HG03354 (cell line): Measurements from ENCODE around the gene CHD9.
"Not testable (repeated sequence)": the region's sequence is repeated elsewhere in the genome, so short reads cannot be mapped to it uniquely, and the experiment has no call there.

Experiments
- ATAC-seq: cut with Tn5 transposase; IDR thresholded peaks from one replicate; pipeline ENCODE4 v1.9.1; 2021; ENCODE audit warnings: mild to moderate bottlenecking; ENCODE audit not compliant: unreplicated experiment, poor library complexity, severe bottlenecking

Gene CHD9

GRCh38 chr16:53045341-53046220, 9.2 kb upstream of the CHD9 start:
- ATAC-seq = no peak

DNA sequence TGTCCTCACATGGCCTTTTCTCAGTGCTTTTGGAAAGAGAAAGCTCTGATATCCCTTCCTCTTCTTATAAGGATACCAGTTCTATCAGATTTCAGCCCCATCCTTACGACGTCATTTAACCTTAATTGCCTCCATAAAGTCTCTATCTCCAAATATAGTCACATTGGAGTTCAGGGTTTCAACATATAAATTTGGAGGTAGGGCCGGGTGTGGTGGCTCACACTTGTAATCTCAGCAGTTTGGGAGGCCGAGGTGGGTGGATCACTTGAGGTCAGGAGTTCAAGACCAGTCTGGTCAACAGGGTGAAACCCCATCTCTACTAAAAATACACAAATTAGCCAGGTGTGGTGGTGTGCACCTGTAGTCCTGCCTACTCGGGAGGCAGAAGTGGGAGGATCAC, 7.3 kb upstream of the CHD9 start:
- not testable (repeated sequence) for ATAC-seq

- no peak for ATAC-seq
These were observed 6.5 kb upstream of the CHD9 start for GRCh38 chr16:53048139-53048915.

DNA sequence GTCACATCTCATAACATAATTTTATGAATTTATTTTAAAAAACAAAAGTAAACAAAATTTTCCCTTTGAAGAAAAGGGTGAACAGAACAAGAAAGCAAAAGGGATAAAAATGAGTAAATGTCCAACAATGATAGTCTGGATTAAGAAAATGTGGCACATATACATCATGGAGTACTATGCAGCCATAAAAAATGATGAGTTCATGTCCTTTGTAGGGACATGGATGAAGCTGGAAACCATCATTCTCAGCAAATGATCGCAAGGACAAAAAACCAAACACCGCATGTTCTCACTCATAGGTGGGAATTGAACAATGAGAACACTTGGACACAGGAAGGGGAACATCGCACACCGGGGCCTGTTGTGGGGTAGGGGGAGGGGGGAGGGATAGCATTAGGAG, 3.5 kb upstream of the CHD9 start:
- not testable (repeated sequence) for ATAC-seq

GRCh38 chr16:53052519-53053501, 2.0 kb upstream of the CHD9 start, which contains the start of gene CHD9NB:
TSS of gene CHD9NB (minus strand) at chr16:53052897. CDS start at chr16:53044158, 8,739 bp downstream.
- peak; percentile 19 for ATAC-seq

DNA sequence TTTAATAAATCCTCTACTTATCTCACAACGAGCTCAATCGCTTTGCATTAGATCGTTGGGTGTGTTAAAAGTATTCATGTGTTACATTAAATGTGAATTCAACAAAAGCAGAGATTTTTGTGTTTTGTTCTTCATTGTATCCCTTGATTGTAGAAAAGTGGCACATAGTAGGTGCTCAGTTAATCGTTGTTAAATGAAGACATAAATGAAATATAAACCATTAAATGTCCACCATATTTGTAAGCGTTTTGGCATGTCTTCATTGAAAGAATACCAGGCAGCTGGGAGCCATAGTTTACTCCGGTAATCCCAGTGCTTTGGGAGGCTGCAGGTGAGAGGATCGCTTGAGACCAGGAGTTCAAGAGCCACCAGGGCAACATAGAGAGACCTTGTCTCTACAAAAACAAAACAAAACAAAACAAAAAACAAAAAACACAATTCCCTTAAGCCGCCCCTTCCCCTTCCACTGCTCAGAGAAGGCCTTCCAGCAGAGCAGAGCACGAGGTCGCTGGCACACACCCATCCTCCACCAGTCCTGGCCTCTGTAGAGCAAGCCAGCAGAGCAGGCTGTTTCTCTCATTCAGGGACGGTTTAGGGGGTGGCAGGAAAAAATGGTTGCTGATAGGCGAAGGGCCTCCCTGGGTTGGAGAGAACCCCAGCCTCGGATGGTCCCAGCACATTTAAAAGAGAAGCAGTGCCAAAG, 673 bp upstream of the CHD9 start:
- peak; percentile 61 for ATAC-seq

- ATAC-seq = no peak
These were observed 975 bp downstream of the CHD9 start for GRCh38 chr16:53055541-53056391.

GRCh38 chr16:53056392-53056881, 1.6 kb downstream of the CHD9 start:
- no peak for ATAC-seq

DNA sequence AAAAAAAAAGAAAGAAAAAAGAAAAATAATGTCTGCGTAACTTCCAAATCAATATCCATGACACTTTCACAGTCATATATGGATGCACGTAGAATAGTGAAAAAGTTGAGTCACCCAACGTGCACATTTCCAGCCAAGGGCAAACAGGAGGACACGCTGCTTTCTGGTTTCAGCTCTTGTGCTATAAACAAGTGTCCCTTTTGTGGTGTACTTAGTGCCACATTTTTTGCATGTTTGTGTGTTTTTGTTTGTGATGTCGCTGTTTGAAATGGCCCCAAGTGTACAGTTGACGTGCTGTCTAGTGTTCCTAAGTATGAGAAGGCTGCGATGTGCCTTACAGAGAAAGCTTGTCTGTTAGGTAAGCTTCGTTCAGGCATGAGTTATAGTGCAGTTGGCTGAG, 2.9 kb downstream of the CHD9 start:
- ATAC-seq = no peak

GRCh38 chr16:53058441-53058840, 3.6 kb downstream of the CHD9 start:
- ATAC-seq = no peak

GRCh38 chr16:53058882-53059281, 4.1 kb downstream of the CHD9 start:
- no peak for ATAC-seq

- ATAC-seq = no peak
These were observed 4.9 kb downstream of the CHD9 start for GRCh38 chr16:53059672-53060071.

DNA sequence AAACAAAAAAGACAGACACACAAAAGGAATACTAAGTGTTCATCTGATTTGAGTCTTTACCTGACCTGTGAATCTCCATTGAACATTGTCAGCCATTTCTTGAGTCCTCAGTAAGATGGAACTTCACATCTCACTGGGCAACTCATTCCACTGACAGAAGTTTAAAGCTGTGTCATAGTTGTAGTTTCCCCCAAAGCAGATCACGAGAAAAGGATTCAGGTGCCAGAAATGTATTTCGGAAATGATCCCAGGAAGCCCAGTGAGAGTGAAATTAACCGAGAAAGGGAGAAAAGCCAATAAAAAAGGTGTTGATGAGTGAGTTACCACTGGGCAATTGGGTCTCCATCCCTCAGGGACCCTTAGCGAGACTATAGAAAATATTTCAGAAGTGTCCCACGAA, 6.5 kb downstream of the CHD9 start:
- peak; percentile 19 for ATAC-seq

DNA sequence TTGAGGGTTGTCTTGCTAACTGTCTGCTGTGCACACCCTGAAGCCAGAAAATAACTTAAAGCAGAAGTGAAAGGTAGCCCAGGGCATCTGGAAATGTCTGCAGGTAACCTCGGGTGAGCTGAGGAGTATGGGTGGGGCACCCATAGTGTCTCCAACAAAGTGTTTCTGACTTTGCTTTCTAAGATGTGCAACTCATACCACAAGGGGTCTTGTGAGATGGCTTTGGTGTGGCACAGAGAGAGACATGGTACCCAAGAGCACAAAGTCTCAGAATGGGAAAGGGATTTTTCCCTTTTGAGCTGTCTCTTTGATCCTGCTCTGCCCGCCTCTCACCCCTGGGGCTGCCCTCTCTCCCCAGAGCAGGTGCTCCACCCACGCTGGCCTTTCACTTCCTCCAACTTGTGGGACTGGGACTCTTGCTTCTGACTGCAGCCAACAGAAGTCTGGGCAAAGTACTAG, 6.9 kb downstream of the CHD9 start:
- peak; percentile 87 for ATAC-seq

GRCh38 chr16:53064081-53064578, 9.3 kb downstream of the CHD9 start:
- ATAC-seq = no peak

- no peak for ATAC-seq
These were observed 10.8 kb downstream of the CHD9 start for GRCh38 chr16:53065461-53066061.

DNA sequence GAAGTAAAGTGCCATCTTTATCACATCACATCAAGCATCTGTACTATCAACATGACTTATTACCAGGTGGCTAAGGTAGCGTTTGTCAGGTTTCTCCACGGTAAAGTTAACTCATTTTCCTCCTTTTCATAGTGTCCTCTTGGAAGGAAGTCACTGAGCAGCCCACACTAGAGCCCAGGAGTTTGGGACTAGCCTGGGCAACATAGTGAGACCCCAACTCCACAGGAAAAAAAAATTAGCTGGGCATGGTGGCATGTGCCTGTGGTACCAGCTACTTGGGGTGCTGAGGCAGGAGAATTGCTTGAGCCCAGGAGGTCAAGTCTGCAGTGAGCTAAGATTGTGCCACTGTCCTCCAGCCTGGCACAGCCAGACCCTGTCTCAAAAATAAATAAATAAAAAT, 12.9 kb downstream of the CHD9 start:
- no peak for ATAC-seq
